HG03457 (cell line): ENCODE data around the gene NEO1.

ENCODE experiments used
- ATAC-seq: cut with Tn5 transposase; IDR thresholded peaks from one replicate; pipeline ENCODE4 v1.9.1; 2021; ENCODE audit warnings: moderate number of reproducible peaks; ENCODE audit not compliant: unreplicated experiment

Gene NEO1

GRCh38 chr15:73326157-73326556, 273.9 kb downstream of the NEO1 start:
- no peak for ATAC-seq

GRCh38 chr15:73328149-73328820, 276.0 kb downstream of the NEO1 start:
- ATAC-seq, result no peak

- ATAC-seq, result no peak
Measured at GRCh38 chr15:73328981-73329380, 276.7 kb downstream of the NEO1 start.

GRCh38 chr15:73329501-73330200, 277.4 kb downstream of the NEO1 start:
- no peak for ATAC-seq

GRCh38 chr15:73330206-73331051, 278.2 kb downstream of the NEO1 start:
- ATAC-seq, result no peak

- no peak for ATAC-seq
Measured at GRCh38 chr15:73331501-73331900, 279.2 kb downstream of the NEO1 start.

- ATAC-seq, result no peak
Measured at GRCh38 chr15:73331991-73332925, 280.0 kb downstream of the NEO1 start.

- no peak for ATAC-seq
Measured at GRCh38 chr15:73333001-73333400, 280.7 kb downstream of the NEO1 start.

GRCh38 chr15:73334086-73334485, 281.8 kb downstream of the NEO1 start:
- ATAC-seq, result no peak

GRCh38 chr15:73335026-73335425, 282.8 kb downstream of the NEO1 start:
- no peak for ATAC-seq

- no peak for ATAC-seq
Measured at GRCh38 chr15:73335471-73335870, 283.2 kb downstream of the NEO1 start.

GRCh38 chr15:73336756-73337155, 284.5 kb downstream of the NEO1 start:
- ATAC-seq, result no peak

- ATAC-seq, result no peak
Measured at GRCh38 chr15:73337187-73337586, 284.9 kb downstream of the NEO1 start.

- ATAC-seq, result no peak
Measured at GRCh38 chr15:73338058-73338457, 285.8 kb downstream of the NEO1 start.

- no peak for ATAC-seq
Measured at GRCh38 chr15:73338606-73339374, 286.5 kb downstream of the NEO1 start.

- ATAC-seq, result no peak
Measured at GRCh38 chr15:73340502-73341192, 288.4 kb downstream of the NEO1 start.

- ATAC-seq, result no peak
Measured at GRCh38 chr15:73341886-73342600, 289.8 kb downstream of the NEO1 start.

- ATAC-seq, result no peak
Measured at GRCh38 chr15:73344056-73344455, 291.8 kb downstream of the NEO1 start.

GRCh38 chr15:73345658-73346057, 293.4 kb downstream of the NEO1 start:
- no peak for ATAC-seq
